Stimulated activated CD4-positive, alpha-beta T cell treated with anti-CD3 and anti-CD28 coated beads, TNF-alpha, amount 100 ng/mL, for 1 hour (primary cell): ENCODE measurements around the gene NCSTN.

Source experiments
- DNase-seq, 3 donors: peaks; one replicate each; pipeline ENCODE4 v3.0.0-alpha.2; 2020; ENCODE audit warnings: low read depth in 3 of 3, low spot score in 1 of 3

The NCSTN gene

DNA sequence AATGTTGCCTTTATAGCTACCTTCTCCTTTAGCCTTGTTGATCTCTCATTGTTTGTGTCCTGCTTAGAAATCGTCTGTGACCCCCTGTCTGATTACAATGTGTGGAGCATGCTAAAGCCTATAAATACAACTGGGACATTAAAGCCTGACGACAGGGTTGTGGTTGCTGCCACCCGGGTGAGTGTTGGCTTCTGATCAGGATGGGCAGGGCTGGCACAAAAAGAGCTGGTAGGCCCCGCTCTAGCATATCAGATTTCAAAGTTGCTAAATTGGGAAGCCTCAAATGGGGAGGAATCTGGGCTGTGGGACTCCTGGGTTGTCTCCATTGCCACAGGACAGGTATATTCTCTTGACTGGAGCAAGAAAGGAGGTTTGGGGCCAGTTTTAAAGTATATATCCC, 8.4 kb downstream of the NCSTN start:
- DNase-seq = no peak

DNA sequence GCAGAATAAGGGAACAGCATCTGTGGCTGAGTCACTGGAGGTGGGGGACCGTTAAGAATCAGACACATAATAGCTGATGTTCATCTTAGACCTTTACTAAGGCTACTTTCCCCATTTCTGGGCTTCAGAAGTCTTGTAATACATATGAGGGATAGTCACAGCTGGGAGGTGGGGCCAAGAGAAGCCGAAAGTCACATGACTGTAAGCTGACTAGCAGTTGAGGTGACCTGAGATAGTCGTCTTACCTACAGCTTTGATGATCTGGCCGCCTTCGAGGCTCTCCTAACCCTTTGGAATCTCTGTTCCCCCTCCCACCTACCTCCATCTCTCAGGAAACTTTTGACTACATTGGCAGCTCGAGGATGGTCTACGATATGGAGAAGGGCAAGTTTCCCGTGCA, 9.4 kb downstream of the NCSTN start:
- no peak for DNase-seq

DNA sequence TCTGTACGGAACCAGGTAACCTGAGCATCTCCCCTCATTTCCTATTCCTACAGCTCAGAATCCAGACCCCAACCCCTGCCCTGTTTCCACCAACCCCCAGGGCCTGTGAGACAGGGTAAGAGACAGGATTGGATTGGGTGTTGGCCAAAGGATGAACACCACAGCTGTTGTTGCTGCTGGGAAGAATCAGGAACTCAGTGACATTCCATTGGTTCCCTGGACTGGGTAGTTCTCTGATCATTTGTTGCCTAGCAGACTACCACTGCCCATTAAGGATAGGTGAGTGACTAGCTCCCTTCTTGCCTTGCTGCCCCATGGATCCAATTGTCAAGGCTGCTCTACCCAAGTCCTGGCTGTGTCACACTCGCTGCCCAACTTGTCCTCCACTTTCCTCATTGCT, 10.0 kb downstream of the NCSTN start:
- DNase-seq = no peak

DNA sequence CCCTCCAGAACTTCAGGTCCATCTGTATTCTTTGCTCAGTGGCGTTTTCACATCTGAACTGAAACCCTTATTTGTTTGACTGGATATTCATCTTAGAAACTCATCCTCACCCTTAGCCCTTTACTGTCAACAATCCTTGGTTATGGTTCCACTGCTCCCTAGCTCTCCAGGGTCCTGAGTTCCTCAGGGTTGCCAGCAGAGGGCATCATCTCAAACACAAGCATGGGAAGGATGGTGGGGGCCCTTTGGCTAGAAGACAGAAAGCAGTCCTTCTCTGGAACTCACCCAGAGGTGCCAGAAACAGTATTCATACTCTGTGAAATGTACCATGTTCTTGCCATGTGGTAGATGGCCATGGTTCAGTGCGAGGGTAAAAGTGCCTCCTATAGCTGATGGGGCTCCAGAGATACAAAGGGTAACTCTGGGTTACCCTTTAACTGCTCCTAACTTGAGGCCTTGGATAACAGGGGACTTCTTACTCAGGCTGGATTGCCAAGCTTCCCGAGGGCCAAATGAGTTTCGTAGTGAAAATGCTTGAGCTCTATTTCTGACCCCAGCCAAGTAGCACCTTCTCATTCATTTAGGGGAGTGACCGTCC, 11.3 kb downstream of the NCSTN start:
- DNase-seq = no peak

DNA sequence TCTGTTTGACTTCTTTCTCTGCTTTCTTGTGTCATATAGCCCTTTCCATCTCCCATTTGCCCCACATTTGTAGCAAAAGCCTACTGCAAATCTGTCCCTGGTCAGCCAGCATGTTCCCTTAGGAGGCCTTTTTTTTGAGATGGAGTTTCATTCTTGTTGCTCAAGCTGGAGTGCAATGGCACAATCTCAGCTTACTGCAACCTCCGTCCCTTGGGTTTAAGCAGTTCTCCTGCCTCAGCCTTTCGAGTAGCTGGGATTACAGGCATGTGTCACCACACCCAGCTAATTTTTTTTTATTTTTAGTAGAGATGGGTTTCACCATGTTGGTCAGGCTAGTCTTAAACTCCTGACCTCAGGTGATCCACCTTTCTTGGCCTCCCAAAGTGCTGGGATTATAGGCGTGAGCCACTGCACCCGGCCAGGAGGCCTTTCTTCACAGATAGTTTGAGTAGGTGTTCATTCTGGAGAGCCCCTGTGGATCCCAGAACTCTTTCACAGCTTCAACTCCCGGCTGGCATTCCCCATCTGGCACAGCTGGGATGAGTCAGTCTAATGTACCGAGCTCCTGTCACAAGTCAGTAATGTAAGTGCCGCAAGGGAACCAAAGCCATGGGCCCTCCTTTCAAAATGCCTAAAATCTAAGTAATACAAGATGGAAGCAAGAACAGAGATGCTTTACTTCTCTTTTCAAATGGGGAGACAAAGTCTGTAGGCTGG, 14.3 kb downstream of the NCSTN start:
- DNase-seq = no peak

DNA sequence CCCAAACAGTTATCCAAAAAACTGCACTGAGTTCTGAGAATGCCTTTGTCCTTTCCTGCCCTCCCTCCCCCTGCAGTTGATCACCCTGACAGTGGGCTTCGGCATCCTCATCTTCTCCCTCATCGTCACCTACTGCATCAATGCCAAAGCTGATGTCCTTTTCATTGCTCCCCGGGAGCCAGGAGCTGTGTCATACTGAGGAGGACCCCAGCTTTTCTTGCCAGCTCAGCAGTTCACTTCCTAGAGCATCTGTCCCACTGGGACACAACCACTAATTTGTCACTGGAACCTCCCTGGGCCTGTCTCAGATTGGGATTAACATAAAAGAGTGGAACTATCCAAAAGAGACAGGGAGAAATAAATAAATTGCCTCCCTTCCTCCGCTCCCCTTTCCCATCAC, 14.9 kb downstream of the NCSTN start:
- no peak for DNase-seq

DNA sequence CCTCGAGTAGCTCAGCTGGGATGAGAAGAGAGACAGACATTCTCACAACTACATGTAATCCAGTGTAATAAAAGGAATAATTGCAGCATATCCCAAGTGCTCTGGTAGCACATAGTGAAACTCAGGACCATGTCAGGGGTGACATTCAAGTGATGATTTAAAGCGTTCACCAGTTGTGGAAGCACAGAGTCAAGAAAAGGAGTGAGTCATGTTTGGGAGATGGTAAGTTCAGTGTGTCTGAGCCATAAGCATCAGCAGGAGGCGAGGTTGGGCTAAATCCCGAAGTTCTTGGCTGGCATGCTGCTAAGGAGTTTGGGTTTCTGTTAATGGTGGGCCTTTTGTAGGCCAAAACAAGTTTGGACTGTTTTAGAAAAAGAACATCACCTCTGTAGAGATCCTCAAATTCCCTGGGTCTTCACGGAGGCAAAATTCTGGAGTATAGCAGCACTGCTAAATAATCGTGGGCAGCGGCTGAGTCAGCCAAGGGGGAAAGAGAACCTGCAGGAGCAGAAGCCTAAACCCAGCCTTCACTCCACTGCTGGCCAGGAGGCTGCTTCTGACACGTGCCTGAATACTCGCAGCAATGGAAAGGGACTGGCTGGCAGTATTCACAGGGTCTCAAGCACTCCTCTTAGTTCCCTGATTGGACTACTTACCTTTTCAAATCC, 16.5 kb downstream of the NCSTN start:
- no peak for DNase-seq

DNA sequence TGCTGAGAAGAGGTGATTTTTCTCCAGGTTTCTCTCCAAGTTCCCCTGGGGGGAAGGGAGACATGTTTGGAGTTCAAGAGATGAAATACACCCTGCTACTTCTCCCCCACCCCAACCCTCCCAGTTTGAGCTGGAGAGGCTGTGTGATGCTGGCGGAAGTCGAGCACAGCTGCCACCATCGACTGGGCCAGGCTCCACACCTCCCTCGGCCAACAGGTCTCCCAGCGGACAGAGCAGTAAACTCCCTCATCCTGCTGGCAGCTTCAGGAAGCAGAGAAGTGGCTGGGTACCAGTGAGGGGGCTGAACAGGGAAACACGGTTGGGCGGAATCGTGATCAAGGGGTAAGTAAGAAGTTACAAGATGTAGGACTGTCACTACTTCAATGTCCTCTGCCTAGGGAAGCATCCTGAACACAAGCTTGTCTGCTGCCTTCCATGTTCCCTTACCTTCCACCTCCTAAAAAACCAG, 17.1 kb downstream of the NCSTN start:
- no peak for DNase-seq

DNA sequence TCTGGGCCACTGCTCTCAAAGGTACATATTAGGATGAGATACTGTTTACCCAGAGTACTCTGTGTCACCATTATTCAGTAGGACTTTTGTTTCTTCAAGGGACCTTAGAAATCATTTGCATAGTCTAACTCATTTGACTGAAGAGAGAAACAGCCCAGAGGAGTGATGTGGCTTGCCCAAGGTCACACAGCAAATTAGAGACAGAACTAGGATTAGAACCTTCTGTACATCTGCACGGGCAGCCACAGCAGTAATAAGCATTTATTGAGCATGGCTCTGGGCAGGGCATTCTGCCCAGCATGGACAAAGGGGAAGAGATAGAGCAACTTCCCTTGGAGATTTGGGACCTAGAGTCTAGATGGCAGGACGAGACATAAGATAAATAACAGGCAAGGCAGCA, 18.0 kb downstream of the NCSTN start:
- DNase-seq = no peak

DNA sequence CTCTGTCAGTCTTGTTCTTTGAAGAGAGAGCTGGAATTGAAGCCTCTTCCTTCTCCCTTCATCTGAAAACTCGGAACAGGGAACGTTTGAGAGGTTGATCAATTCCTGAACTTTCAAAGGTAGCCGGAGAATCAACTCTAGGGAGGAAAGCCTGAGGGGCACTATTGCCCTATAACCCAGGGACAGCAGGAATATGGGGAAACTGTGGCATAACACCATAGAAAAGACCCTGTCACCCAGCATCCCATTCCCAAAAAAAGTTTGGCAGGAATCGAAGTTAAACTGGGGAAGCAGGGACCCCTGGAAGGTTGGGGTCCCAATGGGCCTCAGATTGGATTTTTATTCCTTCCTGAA, 18.6 kb downstream of the NCSTN start:
- DNase-seq = no peak

DNA sequence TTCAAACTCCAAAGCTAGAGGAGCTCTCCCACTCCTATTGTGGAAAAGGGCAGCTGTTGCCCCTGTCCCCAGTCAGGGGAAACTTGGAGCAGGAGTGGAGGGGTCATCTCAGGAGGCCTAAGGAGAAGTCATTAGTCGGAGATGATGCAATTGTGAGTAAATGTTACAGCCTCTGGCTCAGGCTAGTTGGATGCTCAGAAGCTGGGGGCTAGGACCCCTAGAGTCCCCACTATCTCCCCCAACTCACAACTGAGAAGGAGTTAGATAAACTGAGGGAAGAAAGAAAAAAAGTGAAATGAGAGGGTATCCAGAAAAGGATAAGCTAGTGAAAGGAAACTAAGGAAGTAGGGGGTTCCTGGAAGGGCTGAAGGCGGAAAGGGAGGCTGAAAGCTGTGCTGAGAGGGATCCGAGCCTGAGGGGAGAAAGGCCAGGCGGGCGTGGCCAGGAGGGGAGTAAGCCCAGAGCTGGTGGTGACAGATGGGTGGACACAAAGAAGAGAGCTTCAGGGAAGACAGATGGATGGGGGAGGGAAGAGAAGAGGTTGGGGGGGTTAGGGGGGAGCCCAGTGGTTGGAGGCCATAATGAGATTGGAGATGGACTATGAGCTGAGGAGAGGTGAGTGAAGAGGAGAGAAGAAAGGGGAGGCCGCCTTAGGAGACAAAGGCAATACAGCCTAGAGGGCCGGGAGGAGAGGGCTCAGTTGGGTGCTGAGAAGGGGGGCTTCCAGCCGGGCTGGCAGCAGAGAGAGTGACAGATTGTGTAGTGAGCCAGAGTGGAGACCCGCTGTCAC, 19.2 kb downstream of the NCSTN start:
- DNase-seq = no peak

DNA sequence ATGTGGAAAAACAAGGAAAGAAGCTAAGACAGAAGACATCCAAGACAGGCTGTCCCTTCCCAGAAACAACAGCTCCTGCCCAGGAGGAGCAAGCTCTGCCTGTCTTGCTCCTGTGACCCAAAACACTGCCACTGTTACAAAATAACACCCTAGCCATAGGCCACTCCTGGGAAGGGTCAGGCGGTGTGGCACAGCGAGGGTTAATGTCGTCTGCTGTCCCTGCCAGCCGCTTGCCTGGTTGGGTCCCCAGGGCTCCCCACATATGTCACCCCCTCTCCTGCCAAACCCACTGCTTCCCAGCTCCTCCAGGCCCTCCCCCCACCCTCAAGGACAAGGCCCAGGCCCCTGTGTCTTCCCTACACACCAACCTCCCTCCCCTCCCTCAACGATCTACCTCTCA, 19.8 kb downstream of the NCSTN start:
- DNase-seq = no peak

DNA sequence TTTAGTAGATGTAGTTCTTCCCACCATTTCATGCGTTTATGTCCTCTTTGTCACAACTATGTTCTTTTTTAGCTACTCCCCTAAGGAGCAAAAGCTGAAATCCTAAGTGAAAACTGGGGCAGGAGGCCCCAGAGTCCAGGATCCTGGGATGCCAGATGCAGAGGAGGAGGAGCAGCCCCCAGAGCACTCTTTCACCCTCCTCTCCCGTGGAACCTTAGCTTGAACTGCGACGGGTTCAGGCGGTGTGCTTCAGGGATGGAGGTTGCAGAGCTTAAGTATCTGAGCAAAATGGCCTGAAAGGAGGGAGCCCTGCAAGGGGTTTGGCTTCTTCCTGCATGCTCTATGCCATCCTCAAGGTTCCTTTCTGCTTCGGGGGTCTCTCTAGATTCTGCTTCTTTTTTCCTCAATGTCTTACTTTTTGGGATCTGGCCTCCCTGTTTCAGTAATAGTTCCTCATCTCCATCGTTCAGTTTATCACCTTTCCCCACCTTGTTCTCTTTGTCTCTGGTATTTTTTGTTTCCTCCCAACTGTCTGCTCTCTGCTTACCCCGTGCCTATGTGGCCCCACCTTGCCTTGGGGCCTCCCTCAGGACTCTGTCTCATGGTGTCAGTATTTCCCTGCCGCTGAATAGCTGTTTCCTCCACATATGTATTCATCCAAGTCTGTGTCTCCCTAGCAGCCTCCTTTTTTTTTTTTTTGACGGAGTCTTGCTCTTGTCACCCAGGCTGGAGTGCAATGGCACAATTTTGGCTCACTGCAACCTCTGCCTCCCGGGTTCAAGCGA, 21.0 kb downstream of the NCSTN start:
- DNase-seq = no peak

DNA sequence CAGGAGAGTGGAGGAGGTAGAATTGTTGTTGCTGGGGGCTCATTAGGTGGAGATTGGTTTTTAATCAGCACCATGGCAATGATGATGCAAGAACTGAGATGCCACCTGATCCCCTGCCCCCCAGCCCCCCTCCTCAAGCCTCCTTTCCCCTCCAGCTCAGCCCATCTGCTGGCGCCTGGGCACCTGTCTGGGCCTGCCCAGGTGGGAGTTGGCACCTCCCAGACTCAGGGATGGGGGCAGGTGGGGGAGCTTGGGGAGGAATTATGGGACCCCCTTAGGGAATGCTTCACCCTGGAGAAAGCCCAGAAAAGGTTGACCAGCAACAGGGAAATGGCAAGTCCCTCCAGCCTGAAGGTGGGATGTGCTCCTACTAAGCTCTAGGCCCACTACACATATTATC, 22.1 kb downstream of the NCSTN start:
- no peak for DNase-seq

DNA sequence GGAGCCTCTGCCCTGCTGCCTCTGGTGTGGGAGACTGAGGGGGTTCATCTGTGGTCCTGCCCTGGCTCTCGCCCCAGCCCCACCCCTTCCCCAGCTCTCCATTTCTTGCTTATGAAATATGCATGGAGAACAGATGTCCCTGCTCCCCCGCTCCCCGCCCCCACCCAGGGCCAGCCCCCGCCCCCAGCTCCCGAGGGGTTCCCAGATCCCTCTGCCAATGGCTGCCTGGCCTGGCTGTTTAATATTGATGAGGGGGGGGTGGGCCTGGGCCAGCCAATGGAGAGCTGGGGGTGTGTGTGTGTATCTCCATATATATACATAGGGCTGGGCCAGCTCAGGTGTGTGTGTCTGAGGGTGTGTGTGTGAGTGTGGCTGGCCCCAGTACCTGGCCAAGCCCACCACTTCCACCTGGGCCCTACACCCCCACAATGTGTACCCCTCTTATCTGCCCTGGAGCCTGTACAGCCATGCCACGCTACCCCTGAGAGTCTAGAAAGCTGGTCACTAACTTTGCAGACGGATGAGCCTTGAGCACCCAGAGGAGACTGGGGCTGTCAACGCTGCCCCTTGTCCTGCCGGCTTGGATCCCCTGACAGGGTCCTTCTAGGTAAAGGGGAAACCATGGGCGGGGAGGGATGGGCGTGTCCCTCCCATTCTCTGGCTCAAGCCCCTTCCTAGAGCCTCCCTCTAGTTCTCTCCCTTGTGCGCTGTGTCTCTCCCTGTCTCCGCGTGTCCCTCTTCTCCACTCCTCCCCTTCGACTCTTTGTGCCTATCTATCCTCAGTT, 23.7 kb downstream of the NCSTN start, which contains the start of gene NHLH1:
NHLH1 (plus strand) TSS at position 341 of the 785 bp plus-strand sequence. CDS start 3,661 bp downstream, outside the sequence.
- DNase-seq = no peak

DNA sequence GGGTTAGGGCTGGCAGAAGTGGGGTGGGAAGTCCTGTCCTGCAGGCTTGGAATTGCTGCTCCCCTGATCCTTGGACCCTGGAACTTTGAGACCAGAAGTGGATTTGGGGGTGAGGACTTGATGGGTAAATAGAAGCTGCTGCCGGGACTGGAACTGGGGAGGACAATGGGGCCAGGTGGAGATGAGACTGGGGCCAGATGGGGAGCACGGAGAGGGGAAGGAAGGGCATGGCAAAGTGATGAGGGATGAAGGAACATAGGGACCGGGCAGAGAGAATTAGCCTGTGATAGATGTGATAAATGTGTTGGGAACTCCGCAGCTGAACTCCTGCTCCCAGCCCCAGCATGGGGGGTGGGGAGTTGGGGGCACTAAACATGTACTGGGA, 24.3 kb downstream of the NCSTN start:
- no peak for DNase-seq

DNA sequence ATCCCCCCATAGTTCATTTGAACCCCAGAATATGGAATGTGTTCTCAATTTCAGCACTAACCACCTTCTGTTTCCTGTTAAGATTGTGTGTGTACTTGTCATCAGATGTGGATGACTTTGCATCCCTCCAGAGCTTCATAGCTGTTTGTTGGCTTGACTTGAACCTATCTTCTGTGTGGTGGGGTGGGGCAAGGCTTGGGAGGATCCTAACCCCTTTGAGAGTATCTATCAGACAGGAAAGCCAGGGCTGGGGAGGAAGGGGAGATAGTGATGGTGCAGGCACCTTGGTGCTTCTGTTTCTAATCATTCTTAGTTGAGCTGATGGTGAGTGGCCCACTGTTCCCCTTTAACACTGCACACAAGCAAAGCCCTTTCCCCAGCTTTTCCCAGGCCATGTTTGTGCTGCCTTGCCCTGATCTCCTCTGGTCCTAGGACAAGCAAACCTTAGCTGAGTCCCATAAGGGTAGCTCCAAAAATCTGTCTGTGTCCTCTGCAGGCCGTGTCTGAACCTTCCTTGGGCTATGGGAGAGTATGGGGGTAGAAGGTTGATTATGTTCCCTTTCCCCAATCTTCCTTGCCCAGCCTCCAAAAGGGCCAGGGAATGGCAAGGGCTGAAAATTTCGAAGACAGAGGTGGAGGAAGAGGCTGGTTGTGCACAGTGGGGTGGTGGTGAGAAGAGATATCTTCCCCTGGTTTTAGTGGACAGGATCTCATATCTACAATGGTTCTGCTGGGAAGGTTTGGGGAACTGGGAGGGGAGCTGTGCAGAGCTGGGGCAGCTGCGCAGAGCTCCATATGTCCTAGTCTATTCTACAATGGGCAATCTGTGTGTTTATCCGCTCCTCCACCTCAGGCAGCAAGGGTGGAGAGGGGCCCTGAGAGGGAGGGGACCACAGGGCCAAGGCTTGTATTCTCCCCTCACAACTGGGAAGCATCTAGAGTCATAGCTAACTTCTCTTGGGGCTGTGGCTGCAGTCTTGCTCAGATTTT, 25.0 kb downstream of the NCSTN start:
- DNase-seq = no peak

DNA sequence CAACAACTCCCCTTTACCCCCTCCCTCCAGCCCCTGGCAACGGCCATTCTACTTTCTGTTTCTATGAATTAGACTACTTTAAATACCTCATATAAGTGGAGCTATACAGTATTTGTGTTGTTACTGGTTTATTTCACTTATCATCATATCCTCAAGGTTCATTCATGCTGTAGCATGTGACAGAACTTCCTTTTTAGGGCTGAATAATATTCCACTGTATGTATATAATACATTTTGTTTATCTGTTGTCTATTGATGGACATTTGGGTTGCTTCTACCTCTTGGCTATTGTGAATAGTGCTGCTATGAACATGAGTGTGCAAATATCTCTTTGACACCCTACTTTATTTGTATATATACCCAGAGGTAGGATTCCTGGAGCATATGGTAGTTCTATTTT, 25.9 kb downstream of the NCSTN start:
- no peak for DNase-seq
